ENCODE measurements around the gene TBC1D16. TPM values are rescaled to one million over a fixed set of nuclear protein-coding genes. Genes with fewer than 3 reads are reported as not detected.
A peak's percentile ranks its signal among the peaks of the same experiment; 100 is the strongest.

The TBC1D16 gene
- total RNA-seq, 1 donor = 37.8 TPM

- H3K4me3 ChIP-seq (ENCODE audit: low read depth, low read length) = no peak overlapping the region
- DNase-seq (ENCODE audit: low read depth) = no peak
- TF ChIP-seq, protein P1, sequence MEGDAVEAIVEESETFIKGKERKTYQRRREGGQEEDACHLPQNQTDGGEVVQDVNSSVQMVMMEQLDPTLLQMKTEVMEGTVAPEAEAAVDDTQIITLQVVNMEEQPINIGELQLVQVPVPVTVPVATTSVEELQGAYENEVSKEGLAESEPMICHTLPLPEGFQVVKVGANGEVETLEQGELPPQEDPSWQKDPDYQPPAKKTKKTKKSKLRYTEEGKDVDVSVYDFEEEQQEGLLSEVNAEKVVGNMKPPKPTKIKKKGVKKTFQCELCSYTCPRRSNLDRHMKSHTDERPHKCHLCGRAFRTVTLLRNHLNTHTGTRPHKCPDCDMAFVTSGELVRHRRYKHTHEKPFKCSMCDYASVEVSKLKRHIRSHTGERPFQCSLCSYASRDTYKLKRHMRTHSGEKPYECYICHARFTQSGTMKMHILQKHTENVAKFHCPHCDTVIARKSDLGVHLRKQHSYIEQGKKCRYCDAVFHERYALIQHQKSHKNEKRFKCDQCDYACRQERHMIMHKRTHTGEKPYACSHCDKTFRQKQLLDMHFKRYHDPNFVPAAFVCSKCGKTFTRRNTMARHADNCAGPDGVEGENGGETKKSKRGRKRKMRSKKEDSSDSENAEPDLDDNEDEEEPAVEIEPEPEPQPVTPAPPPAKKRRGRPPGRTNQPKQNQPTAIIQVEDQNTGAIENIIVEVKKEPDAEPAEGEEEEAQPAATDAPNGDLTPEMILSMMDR (IDR thresholded peaks at IDR 0.05; ENCODE audit: insufficient read depth, low read length) = no peak
These were observed 26.0 kb downstream of the TBC1D16 start for GRCh38 chr17:80009391-80010282.

- no peak for DNase-seq (ENCODE audit: low read depth)
- no peak overlapping the region for H3K4me3 ChIP-seq (ENCODE audit: low read depth, low read length)
- TF ChIP-seq, protein P1 (IDR thresholded peaks at IDR 0.05; ENCODE audit: insufficient read depth, low read length) = no peak
These were observed 26.8 kb downstream of the TBC1D16 start for GRCh38 chr17:80008848-80009247.

DNA sequence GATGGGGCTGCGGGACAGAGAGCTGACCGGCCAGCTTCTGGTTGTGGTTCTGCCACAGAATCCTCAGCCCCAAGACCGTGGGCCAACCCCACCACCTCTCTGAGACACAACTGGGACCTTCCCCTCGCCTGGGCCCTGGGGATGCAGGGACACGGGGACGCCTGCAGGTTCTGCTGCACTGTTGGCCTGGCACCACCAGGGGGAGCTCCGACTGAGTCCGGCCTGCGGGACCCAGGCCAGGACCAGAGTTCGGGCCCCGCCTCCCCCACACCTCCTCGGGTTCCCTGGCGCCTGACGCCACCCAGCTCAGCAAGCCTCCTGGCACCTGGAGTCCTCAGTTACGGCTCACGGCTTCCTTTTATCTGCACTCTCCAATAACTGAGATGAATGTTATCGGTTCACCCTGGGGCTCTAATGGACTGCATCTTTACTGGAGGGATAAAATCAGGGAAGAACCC lies 27.3 kb downstream of the TBC1D16 start:
- TF ChIP-seq, protein P1 (IDR thresholded peaks at IDR 0.05; ENCODE audit: insufficient read depth, low read length) = peak; percentile 94
- peak; percentile 56 for DNase-seq (ENCODE audit: low read depth)
- H3K4me3 ChIP-seq (ENCODE audit: low read depth, low read length) = no peak overlapping the region

DNA sequence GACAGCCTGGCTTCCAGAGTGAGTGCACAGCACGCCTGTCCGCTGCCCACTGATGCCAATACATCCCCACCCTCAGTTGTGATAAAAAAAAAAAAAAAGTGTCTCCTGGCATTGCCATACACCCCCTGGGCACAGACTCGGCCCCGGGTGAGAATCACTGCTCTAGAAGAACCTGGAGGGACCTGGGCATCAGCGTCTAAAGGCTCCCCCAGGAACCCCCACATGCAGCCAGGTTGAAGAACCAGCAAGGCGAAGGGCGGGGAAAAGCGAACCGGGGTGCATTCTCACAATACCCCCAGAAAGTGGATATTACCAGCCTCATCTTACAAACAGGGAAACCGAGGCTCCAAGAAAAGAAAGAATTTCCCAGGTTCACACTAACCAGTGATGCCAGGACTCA lies 27.7 kb downstream of the TBC1D16 start:
- no peak for DNase-seq (ENCODE audit: low read depth)
- H3K4me3 ChIP-seq (ENCODE audit: low read depth, low read length) = no peak overlapping the region
- TF ChIP-seq, protein P1 (IDR thresholded peaks at IDR 0.05; ENCODE audit: insufficient read depth, low read length) = no peak

DNA sequence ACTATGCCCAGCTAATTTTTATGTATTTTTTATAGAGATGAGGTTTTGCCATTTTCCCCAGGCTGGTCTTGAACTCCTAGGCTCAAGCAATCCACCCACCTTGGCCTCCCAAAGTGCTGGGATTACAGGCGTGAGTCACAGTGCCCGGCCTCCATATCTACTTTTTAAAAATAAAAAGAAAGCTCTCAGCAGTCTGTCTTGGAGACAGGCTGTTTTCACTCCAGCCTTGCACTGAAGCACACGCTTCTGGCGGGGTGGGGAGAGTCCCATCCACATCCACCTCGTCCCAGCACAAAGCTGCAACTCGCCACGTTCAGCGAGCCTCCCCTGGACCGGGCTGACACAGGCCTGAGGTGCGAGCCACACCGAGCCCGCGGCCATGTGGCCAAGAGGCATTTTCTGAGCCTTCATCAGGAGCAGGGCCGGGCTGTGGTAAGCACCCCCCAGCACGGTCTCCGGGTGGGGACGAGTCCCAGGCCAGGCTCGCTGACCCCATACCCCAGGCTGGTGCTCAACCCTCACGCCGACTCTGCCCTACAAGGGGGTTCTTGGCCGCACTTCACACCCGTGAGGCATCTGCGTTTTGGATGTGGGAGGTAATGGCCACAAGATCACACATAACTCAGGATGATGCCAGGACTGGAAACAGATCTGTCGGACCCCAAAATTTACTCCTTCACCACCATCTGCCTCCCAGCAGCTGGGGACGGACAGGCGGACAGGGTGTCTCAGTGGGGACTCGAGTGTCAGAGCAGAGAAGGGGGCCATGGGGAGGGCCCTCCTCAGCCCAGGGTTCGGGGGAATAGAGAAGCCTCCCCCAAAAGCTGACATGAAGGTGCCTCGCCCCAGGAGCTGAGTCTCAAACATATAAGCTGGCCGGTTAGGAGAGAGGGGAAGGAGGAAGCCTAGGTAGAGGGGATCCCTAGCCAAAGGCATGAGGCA lies 28.6 kb downstream of the TBC1D16 start:
- DNase-seq (ENCODE audit: low read depth) = no peak
- TF ChIP-seq, protein P1 (IDR thresholded peaks at IDR 0.05; ENCODE audit: insufficient read depth, low read length) = no peak
- H3K4me3 ChIP-seq (ENCODE audit: low read depth, low read length) = no peak overlapping the region

DNA sequence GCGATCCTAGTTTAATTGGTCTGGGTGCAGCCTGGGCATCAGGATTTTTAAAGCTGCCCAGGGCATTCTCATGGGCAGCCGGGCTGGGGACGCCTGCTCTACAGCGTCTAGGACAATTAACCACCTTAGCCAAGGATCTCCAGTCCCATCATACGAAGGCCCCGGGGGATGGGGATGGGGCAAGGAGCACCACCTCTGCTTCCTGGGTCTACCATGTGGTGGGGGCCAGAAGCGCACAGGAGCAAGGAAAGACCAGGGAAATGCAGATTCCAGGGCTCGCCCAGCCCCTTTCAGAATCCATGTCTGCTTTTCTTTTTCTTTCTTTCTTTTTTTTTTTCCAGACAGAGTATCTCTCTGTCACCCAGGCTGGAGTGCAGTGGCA lies 29.3 kb downstream of the TBC1D16 start:
- no peak for DNase-seq (ENCODE audit: low read depth)
- no peak overlapping the region for H3K4me3 ChIP-seq (ENCODE audit: low read depth, low read length)
- TF ChIP-seq, protein P1 (IDR thresholded peaks at IDR 0.05; ENCODE audit: insufficient read depth, low read length) = no peak

Data from fibroblast of the aortic adventitia (primary cell).